Right cardiac atrium (tissue), 5 donors: ENCODE results near the gene ZYG11A. TPM values are rescaled to one million over a fixed set of nuclear protein-coding genes. Genes with fewer than 3 reads are reported as not detected.

Experiments used
- ATAC-seq, 2 donors: fragments of 200-7000 bp; cut with Tn5 transposase; one replicate each; pipeline versions ENCODE4 v1.8.0 to v1.9.1; 2020; ENCODE audit warnings: moderate library complexity in 2 of 2, mild to moderate bottlenecking in 1 of 2
- DNase-seq, 3 donors: peaks; one replicate each; pipeline ENCODE4 v3.0.0-alpha.2; 2020
- H3K27ac ChIP-seq: one replicate; pipeline ENCODE4 v1.5.1; 2013; ENCODE audit warnings: mild to moderate bottlenecking, low read length, control low read depth, moderate library complexity
- H3K27me3 ChIP-seq: one replicate; pipeline ENCODE4 v1.6.1; 2013; ENCODE audit not compliant: control insufficient read depth, insufficient read depth
- H3K4me1 ChIP-seq: one replicate; pipeline ENCODE4 v1.6.1; 2013; ENCODE audit warnings: low read length; ENCODE audit not compliant: control insufficient read depth, insufficient read depth
- H3K4me3 ChIP-seq: one replicate; pipeline ENCODE4 v1.5.1; 2013; ENCODE audit warnings: low read length, control low read depth
- H3K9me3 ChIP-seq: one replicate; pipeline ENCODE4 v1.6.1; 2013; ENCODE audit warnings: low read length; ENCODE audit not compliant: control insufficient read depth
- WGBS: extraction: QIAGEN DNeasy Blood & Tissue Kit; methylation state at CpG from one replicate; pipeline ENCODE4 v1.1.7; 2013; 5-methylcytosine and 5-hydroxymethylcytosine counted together
- intact Hi-C, 4 donors: fragments of 100-400 bp; cut with DNase I; formaldehyde crosslinking; loops; one replicate each; pipeline versions ENCODE4 v1.11.0 to v1.14.0; 2022 to 2023
- polyA plus RNA-seq: library from polyadenylated mRNA; stranded (reverse); fragments of 200-250 nt; gene quantifications from one replicate; pipeline ENCODE4 v1.2.3, GENCODE V29; 2013
- total RNA-seq, 4 donors: library from RNA; stranded (reverse); fragmentation: NEBNext Ultra II Directional; extraction: Animal tissue kit (Norgen Biotek cat#: 25700); gene quantifications; one replicate each; pipeline ENCODE4 v1.2.1, GENCODE V29; 2021
- donor health status: healthy with polysubstance abuse.
- donor health status: DM: no; HTN: yes; CAD: no.
- donor health status: DM: no; HTN: no; CAD: no.
- donor health status: DM: no; HTN: yes; CAD: no; lungs with severe emphysema.
- donor health status: DM: yes; HTN: yes; CAD: no.

Gene ZYG11A
- total and polyA plus RNA-seq, 5 donors = 0.02 to 0.06 TPM; not detected in 3

- WGBS = 87% methylated on average over 6 of the region's 6 CpGs
- DNase-seq = no peak
- no peak for ATAC-seq
- intact Hi-C loops = no loop called here
- no peak overlapping the region for H3K4me3 ChIP-seq
- H3K9me3 ChIP-seq = no peaks in the 10 kb centered on the region
- no peak overlapping the region for H3K27ac ChIP-seq
- peaks cover 13% of the 10 kb centered on the region for H3K4me1 ChIP-seq
- no peaks in the 10 kb centered on the region for H3K27me3 ChIP-seq
Observed at GRCh38 chr1:52918201-52918600, 75.6 kb downstream of the ZYG11A start.

GRCh38 chr1:52919051-52919722, 76.6 kb downstream of the ZYG11A start:
- no peak for DNase-seq
- no peak overlapping the region for H3K27ac ChIP-seq

GRCh38 chr1:52919723-52920483, 77.3 kb downstream of the ZYG11A start:
- Histone ChIP-seq H3K4me1 (peaks cover 6% of the 10 kb centered on the region), H3K27me3 (no peaks in the 10 kb centered on the region), H3K4me3 (no peak overlapping the region), H3K27ac (peak overlapping the region; percentile 13), H3K9me3 (no peaks in the 10 kb centered on the region)
- WGBS = 84% methylated on average over 10 of the region's 10 CpGs
- no peak for ATAC-seq
- intact Hi-C loops = loop anchor here in 1 of 4 donors (10.0 kb wide), 1 partner anchor 215 kb away; no protein-coding TSS in a partner anchor
- DNase-seq = peak in 1 of 3 donors; percentile 42

More at GRCh38 chr1:52919051-52919722, 76.6 kb downstream of the ZYG11A start:
- no peaks in the 10 kb centered on the region for H3K9me3 ChIP-seq
- WGBS = 93% methylated on average over 7 of the region's 7 CpGs
- ATAC-seq = no peak
- intact Hi-C loops = no loop called here
- H3K4me3 ChIP-seq = no peak overlapping the region
- no peaks in the 10 kb centered on the region for H3K27me3 ChIP-seq
- H3K4me1 ChIP-seq = peaks cover 12% of the 10 kb centered on the region

GRCh38 chr1:52920791-52921291, 78.3 kb downstream of the ZYG11A start:
- WGBS = 17% methylated on average over 35 of the region's 35 CpGs
- ATAC-seq (peak; percentile 79 to 80), DNase-seq (peak in 2 of 3 donors; percentile 74 to 76)
- intact Hi-C loops = loop anchor here in 1 of 4 donors (10.0 kb wide), 1 partner anchor 216 kb away; no protein-coding TSS in a partner anchor
- Histone ChIP-seq H3K27ac (peak overlapping the region; percentile 73), H3K9me3 (no peaks in the 10 kb centered on the region), H3K4me1 (peaks cover 3% of the 10 kb centered on the region), H3K27me3 (no peaks in the 10 kb centered on the region), H3K4me3 (peak overlapping the region; percentile 65)

- 36% methylated on average over 5 of the region's 5 CpGs for WGBS
- Histone ChIP-seq H3K9me3 (no peaks in the 10 kb centered on the region), H3K27ac (peak overlapping the region; percentile 83), H3K4me1 (no peaks in the 10 kb centered on the region), H3K4me3 (no peak overlapping the region), H3K27me3 (no peaks in the 10 kb centered on the region)
- peak in 1 of 3 donors; percentile 73 for DNase-seq
- intact Hi-C loops = loop anchor here in 1 of 4 donors (10.0 kb wide), 1 partner anchor 221 kb away; no protein-coding TSS in a partner anchor
- peak in 1 of 2 donors; percentile 6 for ATAC-seq
Observed at GRCh38 chr1:52925571-52926005, 83.0 kb downstream of the ZYG11A start.

- Histone ChIP-seq H3K4me1 (no peaks in the 10 kb centered on the region), H3K9me3 (no peaks in the 10 kb centered on the region), H3K27me3 (no peaks in the 10 kb centered on the region), H3K4me3 (peak overlapping the region; percentile 79), H3K27ac (peak overlapping the region; percentile 92)
- intact Hi-C loops = loop anchor here in 1 of 4 donors (10.0 kb wide), 1 partner anchor 222 kb away; no protein-coding TSS in a partner anchor
- 11% methylated on average over 12 of the region's 12 CpGs for WGBS
- DNase-seq (no peak), ATAC-seq (no peak)
Observed at GRCh38 chr1:52926864-52927211, 84.3 kb downstream of the ZYG11A start.

- under 1% methylated on average over 65 of the region's 65 CpGs for WGBS
- peak; percentile 86 to 95 (median 94) for DNase-seq
- H3K4me1 ChIP-seq = no peaks in the 10 kb centered on the region
- H3K9me3 ChIP-seq = no peaks in the 10 kb centered on the region
- peak; percentile 97 to 98 for ATAC-seq
- H3K4me3 ChIP-seq = peak within 1 kb of the TSS; percentile 79
- peak within 1 kb of the TSS; percentile 92 for H3K27ac ChIP-seq
- intact Hi-C loops = loop anchor here in 1 of 4 donors (10.0 kb wide), 1 partner anchor 223 kb away; no protein-coding TSS in a partner anchor
- H3K27me3 ChIP-seq = no peaks in the 10 kb centered on the region
Observed at GRCh38 chr1:52927212-52928014, 84.9 kb downstream of the ZYG11A start, which contains the start of gene SCP2. Gene SCP2 (plus strand): TSS chr1:52927276. CDS start chr1:52927397, 121 bp downstream.

- intact Hi-C loops = loop anchor here in 1 of 4 donors (10.0 kb wide), 1 partner anchor 223 kb away; no protein-coding TSS in a partner anchor
- DNase-seq = no peak
Observed at GRCh38 chr1:52928015-52928404, 85.5 kb downstream of the ZYG11A start.

GRCh38 chr1:52929019-52929418, 86.5 kb downstream of the ZYG11A start:
- Histone ChIP-seq H3K4me3 (no peak overlapping the region), H3K27ac (no peak overlapping the region), H3K9me3 (no peaks in the 10 kb centered on the region), H3K4me1 (no peaks in the 10 kb centered on the region), H3K27me3 (no peaks in the 10 kb centered on the region)
- no peak for DNase-seq
- WGBS = 96% methylated on average over 4 of the region's 4 CpGs
- ATAC-seq = no peak
- intact Hi-C loops = loop anchor here in 1 of 4 donors (10.0 kb wide), 1 partner anchor 224 kb away; no protein-coding TSS in a partner anchor

More at GRCh38 chr1:52928015-52928404, 85.5 kb downstream of the ZYG11A start:
- Histone ChIP-seq H3K4me3 (peak overlapping the region; percentile 79), H3K4me1 (no peaks in the 10 kb centered on the region), H3K27ac (peak overlapping the region; percentile 25), H3K27me3 (no peaks in the 10 kb centered on the region), H3K9me3 (no peaks in the 10 kb centered on the region)
- peak; percentile 30 to 51 for ATAC-seq
- WGBS = 24% methylated on average over 15 of the region's 15 CpGs
